ENCODE results near the gene THAP3. TPM values are rescaled to one million over a fixed set of nuclear protein-coding genes. Genes with fewer than 3 reads are reported as not detected.

Gene THAP3
- total and polyA plus RNA-seq, 2 of the 4 experiments (the other 2 are of a cell fraction), result 14.2 to 14.9 TPM

GRCh38 chr1:6592441-6592840, 32.2 kb upstream of the THAP3 start:
- ChIA-PET CTCF (no interaction called here), POLR2A (ENCODE audit: unreplicated experiment) (no interaction called here)

More at GRCh38 chr1:6592441-6592840, 32.2 kb upstream of the THAP3 start:
- no peak for TF ChIP-seq MAFK (IDR thresholded peaks at IDR 0.05; ENCODE audit: low read depth, low read length)
- TF ChIP-seq RCOR1 (IDR thresholded peaks at IDR 0.05; ENCODE audit: insufficient replicate concordance, low read length), result no peak
- TF ChIP-seq MXI1 (IDR thresholded peaks at IDR 0.05; ENCODE audit: borderline replicate concordance, low read depth, low read length), result no peak
- TF ChIP-seq POLR2A (IDR thresholded peaks at IDR 0.05; ENCODE audit: low read depth, low read length), result no peak
- TF ChIP-seq ELK1 (IDR thresholded peaks at IDR 0.05; ENCODE audit: borderline replicate concordance, low read depth, low read length), result no peak
- no peak for TF ChIP-seq SMC3 (IDR thresholded peaks at IDR 0.05; ENCODE audit: low read depth, low read length)
- TF ChIP-seq NFE2L2 (IDR thresholded peaks at IDR 0.05; ENCODE audit: low read depth, low read length), result no peak
- TF ChIP-seq MAZ (IDR thresholded peaks at IDR 0.05; ENCODE audit: borderline replicate concordance, low read depth, low read length), result no peak
- TF ChIP-seq BHLHE40 (IDR thresholded peaks at IDR 0.05; ENCODE audit: low read depth, low read length), result no peak
- no peak for TF ChIP-seq RAD21 (IDR thresholded peaks at IDR 0.05; ENCODE audit: low read length)
- no peak for TF ChIP-seq RFX5 (IDR thresholded peaks at IDR 0.05; ENCODE audit: low read depth, low read length)
- TF ChIP-seq CHD1 (IDR thresholded peaks at IDR 0.05; ENCODE audit: low read depth, low read length), result no peak
- H3K4me2 ChIP-seq (ENCODE audit: low read depth, low read length), result no peak overlapping the region
- no peak overlapping the region for H2AFZ ChIP-seq (replicated peaks; ENCODE audit: low read length, poor library complexity)
- H3K4me1 ChIP-seq (ENCODE audit: control insufficient read depth, insufficient read depth, low read length), result no peaks in the 10 kb centered on the region; the same call in 1 of the 2 replicates
- ATAC-seq (ENCODE audit: low read depth), result no peak
- BruUV-seq (replicated peaks), result no TSS peak
- intact Hi-C loops (cut with micrococcal nuclease) (no loop called here), dilution Hi-C loops (cut with HindIII; ENCODE audit: low sequenced_read_pairs, unreplicated experiment) (no loop called here), in situ Hi-C loops (cut with MboI; ENCODE audit: low sequenced_read_pairs) (no loop called here)
- no peak overlapping the region for H3K27ac ChIP-seq (ENCODE audit: insufficient read depth, low read length)
- no peak overlapping the region for H4K5ac ChIP-seq (ENCODE audit: low read depth, low read length)
- no peak overlapping the region for H2AK9ac ChIP-seq (replicated peaks; ENCODE audit: low read depth, low read length, poor library complexity)
- H2BK5ac ChIP-seq (ENCODE audit: low read depth, low read length, poor library complexity, severe bottlenecking), result no peak overlapping the region
- no peak overlapping the region for H2BK120ac ChIP-seq (ENCODE audit: low read depth, low read length)
- H2BK20ac ChIP-seq (ENCODE audit: low read depth, low read length), result no peak overlapping the region
- no peak overlapping the region for H3K23ac ChIP-seq (ENCODE audit: low read depth, low read length)
- no peak overlapping the region for H3K4me3 ChIP-seq (ENCODE audit: insufficient read depth, low read depth, low read length)
- no peak overlapping the region for H3K9ac ChIP-seq (ENCODE audit: low read depth, low read length)
- no CpG with 5 or more reads among the region's 5 CpGs for WGBS, 2 experiments (ENCODE audit: extremely low coverage in 2 of 2, insufficient read length in 1 of 2)
- no peak overlapping the region for H2BK15ac ChIP-seq (ENCODE audit: low read depth, low read length)
- peaks cover 8 to 79% of the 10 kb centered on the region in 2 experiments for H3K79me1 ChIP-seq (ENCODE audit: low read depth in 1 of 2, low read length in 2 of 2)
- peaks cover 78% of the 10 kb centered on the region for H4K20me1 ChIP-seq (ENCODE audit: insufficient read depth, low read length)
- H4K91ac ChIP-seq (ENCODE audit: insufficient read depth, low read depth, low read length), result no peak overlapping the region
- no peak overlapping the region for H3K14ac ChIP-seq (replicated peaks; ENCODE audit: low read depth, low read length)
- no peak overlapping the region for H3K4ac ChIP-seq (ENCODE audit: low read depth, low read length)
- H4K8ac ChIP-seq (ENCODE audit: low read depth in 2 of 2, low read length in 2 of 2), result no peak overlapping the region
- no peaks in the 10 kb centered on the region for H3K27me3 ChIP-seq (ENCODE audit: control insufficient read depth, insufficient read depth, low read length)
- H3K9me3 ChIP-seq (ENCODE audit: control insufficient read depth, insufficient read depth, low read length), result no peaks in the 10 kb centered on the region
- no peak for DNase-seq
- H3K56ac ChIP-seq (ENCODE audit: extremely low read depth, insufficient read depth, low read length), result no peak overlapping the region
- H3K9me1 ChIP-seq (ENCODE audit: insufficient read depth, low read length), result no peaks in the 10 kb centered on the region
- peaks cover 94% of the 10 kb centered on the region for H3K36me3 ChIP-seq (ENCODE audit: control insufficient read depth, insufficient read depth, low read length)
- H3K18ac ChIP-seq (ENCODE audit: low read depth, low read length), result no peak overlapping the region
- H2AK5ac ChIP-seq (ENCODE audit: low read depth, low read length), result no peak overlapping the region
